ENCODE data around the gene HDAC6. TPM values are rescaled to one million over a fixed set of nuclear protein-coding genes. Genes with fewer than 3 reads are reported as not detected.

Gene HDAC6
- total and polyA plus RNA-seq, 10 of the 15 experiments (the other 5 are each of a cell fraction or from before 2014, with no cell fraction given) = 8.3 to 47.0 (median 34.1) TPM

DNA sequence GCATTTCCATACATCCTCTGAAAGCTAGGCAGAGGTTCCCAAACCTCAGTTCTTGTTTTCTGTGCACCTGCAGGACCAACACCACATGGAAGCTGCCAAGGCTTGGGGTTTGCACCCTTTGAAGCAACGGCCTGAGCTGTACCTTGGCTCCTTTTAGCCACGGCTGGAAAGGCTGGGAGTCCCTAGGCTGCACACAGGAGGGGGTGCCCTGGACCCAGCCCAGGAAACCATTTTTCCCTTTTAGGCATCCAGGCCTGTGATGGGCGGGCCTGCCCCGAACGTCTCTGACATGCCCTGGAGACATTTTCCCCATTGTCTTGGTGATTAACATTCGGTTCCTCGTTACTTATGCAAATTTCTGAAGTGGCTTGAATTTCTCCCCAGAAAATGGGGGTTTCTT, 51.0 kb downstream of the HDAC6 start (continued):
- TF ChIP-seq, protein P1, sequence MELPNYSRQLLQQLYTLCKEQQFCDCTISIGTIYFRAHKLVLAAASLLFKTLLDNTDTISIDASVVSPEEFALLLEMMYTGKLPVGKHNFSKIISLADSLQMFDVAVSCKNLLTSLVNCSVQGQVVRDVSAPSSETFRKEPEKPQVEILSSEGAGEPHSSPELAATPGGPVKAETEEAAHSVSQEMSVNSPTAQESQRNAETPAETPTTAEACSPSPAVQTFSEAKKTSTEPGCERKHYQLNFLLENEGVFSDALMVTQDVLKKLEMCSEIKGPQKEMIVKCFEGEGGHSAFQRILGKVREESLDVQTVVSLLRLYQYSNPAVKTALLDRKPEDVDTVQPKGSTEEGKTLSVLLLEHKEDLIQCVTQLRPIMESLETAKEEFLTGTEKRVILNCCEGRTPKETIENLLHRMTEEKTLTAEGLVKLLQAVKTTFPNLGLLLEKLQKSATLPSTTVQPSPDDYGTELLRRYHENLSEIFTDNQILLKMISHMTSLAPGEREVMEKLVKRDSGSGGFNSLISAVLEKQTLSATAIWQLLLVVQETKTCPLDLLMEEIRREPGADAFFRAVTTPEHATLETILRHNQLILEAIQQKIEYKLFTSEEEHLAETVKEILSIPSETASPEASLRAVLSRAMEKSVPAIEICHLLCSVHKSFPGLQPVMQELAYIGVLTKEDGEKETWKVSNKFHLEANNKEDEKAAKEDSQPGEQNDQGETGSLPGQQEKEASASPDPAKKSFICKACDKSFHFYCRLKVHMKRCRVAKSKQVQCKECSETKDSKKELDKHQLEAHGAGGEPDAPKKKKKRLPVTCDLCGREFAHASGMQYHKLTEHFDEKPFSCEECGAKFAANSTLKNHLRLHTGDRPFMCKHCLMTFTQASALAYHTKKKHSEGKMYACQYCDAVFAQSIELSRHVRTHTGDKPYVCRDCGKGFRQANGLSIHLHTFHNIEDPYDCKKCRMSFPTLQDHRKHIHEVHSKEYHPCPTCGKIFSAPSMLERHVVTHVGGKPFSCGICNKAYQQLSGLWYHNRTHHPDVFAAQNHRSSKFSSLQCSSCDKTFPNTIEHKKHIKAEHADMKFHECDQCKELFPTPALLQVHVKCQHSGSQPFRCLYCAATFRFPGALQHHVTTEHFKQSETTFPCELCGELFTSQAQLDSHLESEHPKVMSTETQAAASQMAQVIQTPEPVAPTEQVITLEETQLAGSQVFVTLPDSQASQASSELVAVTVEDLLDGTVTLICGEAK (IDR thresholded peaks at IDR 0.05; ENCODE audit: borderline replicate concordance) = no peak
- TF ChIP-seq NR2F1 (conservative IDR thresholded peaks at IDR 0.05) (no peak), TARDBP (IDR thresholded peaks at IDR 0.05; ENCODE audit: borderline replicate concordance) (no peak), YBX1 (IDR thresholded peaks at IDR 0.05) (no peak), IRF4 (IDR thresholded peaks at IDR 0.05; ENCODE audit: low read depth, low read length) (no peak), MYC (IDR thresholded peaks at IDR 0.05; ENCODE audit: insufficient read depth, insufficient read length, insufficient replicate concordance, low read length, severe bottlenecking) (no peak), DPF2 (IDR thresholded peaks at IDR 0.05) (no peak), TCF12 (IDR thresholded peaks at IDR 0.05; ENCODE audit: low read depth, low read length) (no peak), ATF7 (IDR thresholded peaks at IDR 0.05; ENCODE audit: low read depth) (no peak), HSF1 (IDR thresholded peaks at IDR 0.05; ENCODE audit: low read depth, low read length) (no peak), TAF1 (IDR thresholded peaks at IDR 0.05; ENCODE audit: borderline replicate concordance, low read depth, low read length) (no peak), ETV6 (conservative IDR thresholded peaks at IDR 0.05 in 1 of 2, IDR thresholded peaks at IDR 0.05 in 1 of 2; ENCODE audit: borderline replicate concordance in 1 of 2, low read depth in 1 of 2) (no peak), PML (IDR thresholded peaks at IDR 0.05; ENCODE audit: low read length) (no peak)
- TF ChIP-seq, protein P2, sequence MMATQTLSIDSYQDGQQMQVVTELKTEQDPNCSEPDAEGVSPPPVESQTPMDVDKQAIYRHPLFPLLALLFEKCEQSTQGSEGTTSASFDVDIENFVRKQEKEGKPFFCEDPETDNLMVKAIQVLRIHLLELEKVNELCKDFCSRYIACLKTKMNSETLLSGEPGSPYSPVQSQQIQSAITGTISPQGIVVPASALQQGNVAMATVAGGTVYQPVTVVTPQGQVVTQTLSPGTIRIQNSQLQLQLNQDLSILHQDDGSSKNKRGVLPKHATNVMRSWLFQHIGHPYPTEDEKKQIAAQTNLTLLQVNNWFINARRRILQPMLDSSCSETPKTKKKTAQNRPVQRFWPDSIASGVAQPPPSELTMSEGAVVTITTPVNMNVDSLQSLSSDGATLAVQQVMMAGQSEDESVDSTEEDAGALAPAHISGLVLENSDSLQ (IDR thresholded peaks at IDR 0.05) = no peak
- TF ChIP-seq, protein P3, sequence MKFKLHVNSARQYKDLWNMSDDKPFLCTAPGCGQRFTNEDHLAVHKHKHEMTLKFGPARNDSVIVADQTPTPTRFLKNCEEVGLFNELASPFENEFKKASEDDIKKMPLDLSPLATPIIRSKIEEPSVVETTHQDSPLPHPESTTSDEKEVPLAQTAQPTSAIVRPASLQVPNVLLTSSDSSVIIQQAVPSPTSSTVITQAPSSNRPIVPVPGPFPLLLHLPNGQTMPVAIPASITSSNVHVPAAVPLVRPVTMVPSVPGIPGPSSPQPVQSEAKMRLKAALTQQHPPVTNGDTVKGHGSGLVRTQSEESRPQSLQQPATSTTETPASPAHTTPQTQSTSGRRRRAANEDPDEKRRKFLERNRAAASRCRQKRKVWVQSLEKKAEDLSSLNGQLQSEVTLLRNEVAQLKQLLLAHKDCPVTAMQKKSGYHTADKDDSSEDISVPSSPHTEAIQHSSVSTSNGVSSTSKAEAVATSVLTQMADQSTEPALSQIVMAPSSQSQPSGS (IDR thresholded peaks at IDR 0.05; ENCODE audit: low read length) = no peak
- TF ChIP-seq, protein P4, sequence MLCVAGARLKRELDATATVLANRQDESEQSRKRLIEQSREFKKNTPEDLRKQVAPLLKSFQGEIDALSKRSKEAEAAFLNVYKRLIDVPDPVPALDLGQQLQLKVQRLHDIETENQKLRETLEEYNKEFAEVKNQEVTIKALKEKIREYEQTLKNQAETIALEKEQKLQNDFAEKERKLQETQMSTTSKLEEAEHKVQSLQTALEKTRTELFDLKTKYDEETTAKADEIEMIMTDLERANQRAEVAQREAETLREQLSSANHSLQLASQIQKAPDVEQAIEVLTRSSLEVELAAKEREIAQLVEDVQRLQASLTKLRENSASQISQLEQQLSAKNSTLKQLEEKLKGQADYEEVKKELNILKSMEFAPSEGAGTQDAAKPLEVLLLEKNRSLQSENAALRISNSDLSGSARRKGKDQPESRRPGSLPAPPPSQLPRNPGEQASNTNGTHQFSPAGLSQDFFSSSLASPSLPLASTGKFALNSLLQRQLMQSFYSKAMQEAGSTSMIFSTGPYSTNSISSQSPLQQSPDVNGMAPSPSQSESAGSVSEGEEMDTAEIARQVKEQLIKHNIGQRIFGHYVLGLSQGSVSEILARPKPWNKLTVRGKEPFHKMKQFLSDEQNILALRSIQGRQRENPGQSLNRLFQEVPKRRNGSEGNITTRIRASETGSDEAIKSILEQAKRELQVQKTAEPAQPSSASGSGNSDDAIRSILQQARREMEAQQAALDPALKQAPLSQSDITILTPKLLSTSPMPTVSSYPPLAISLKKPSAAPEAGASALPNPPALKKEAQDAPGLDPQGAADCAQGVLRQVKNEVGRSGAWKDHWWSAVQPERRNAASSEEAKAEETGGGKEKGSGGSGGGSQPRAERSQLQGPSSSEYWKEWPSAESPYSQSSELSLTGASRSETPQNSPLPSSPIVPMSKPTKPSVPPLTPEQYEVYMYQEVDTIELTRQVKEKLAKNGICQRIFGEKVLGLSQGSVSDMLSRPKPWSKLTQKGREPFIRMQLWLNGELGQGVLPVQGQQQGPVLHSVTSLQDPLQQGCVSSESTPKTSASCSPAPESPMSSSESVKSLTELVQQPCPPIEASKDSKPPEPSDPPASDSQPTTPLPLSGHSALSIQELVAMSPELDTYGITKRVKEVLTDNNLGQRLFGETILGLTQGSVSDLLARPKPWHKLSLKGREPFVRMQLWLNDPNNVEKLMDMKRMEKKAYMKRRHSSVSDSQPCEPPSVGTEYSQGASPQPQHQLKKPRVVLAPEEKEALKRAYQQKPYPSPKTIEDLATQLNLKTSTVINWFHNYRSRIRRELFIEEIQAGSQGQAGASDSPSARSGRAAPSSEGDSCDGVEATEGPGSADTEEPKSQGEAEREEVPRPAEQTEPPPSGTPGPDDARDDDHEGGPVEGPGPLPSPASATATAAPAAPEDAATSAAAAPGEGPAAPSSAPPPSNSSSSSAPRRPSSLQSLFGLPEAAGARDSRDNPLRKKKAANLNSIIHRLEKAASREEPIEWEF (IDR thresholded peaks at IDR 0.05; ENCODE audit: insufficient replicate concordance, low read depth, low read length) = no peak
